HCT116 (cell line): ENCODE data around the gene ATP8B3. TPM values are rescaled to one million over a fixed set of nuclear protein-coding genes. Genes with fewer than 3 reads are reported as not detected.

Experiments
- ATAC-seq: fragments of 200-7000 bp; cut with Tn5 transposase; 2 replicates; pipeline ENCODE4 v1.9.1; 2020; ENCODE audit warnings: mild to moderate bottlenecking, moderate library complexity
- BruUV-seq: library from RNA; stranded (reverse); fragments of 400-500 nt; replicated peaks from 2 replicates; lab custom pipeline; 2021; lab: Mats Ljungman, UMichigan
- CTCF ChIA-PET: fragments of 300-600 bp; sonication (Branson Sonifier 250); formaldehyde crosslinking; loops from one replicate; lab custom pipeline; 2021; ENCODE audit warnings: antibody characterized with exemption; lab: Charles Lee
- POLR2A ChIA-PET: fragments of 300-600, 350-600 bp; sonication (Branson Sonifier 250); formaldehyde crosslinking; loops from one replicate; lab custom pipeline; 2021; ENCODE audit warnings: antibody characterized with exemption; lab: Charles Lee
- RAD21 ChIA-PET, 2 experiments: fragments of 300-600 bp; sonication (Branson Sonifier 250); formaldehyde crosslinking; loops; one replicate each; lab custom pipeline; 2023; ENCODE audit warnings: low total read pairs in 2 of 2; ENCODE audit not compliant: uncharacterized antibody in 2 of 2, unreplicated experiment in 2 of 2, low non-redundant PET in 1 of 2; lab: Charles Lee
- DNase-seq: peaks from one replicate; pipeline ENCODE4 v3.0.0-alpha.2; 2010; ENCODE audit warnings: low read depth, low spot score
- H2AFZ ChIP-seq: fragments of 200-600 bp; shearing (Covaris generic), sonication (generic); 2 replicates; pipeline ENCODE4 v1.6.1; 2017; ENCODE audit warnings: low read depth, mixed run types, mixed read lengths, antibody characterized with exemption, low read length; ENCODE audit not compliant: poor library complexity, severe bottlenecking
- H3K27ac ChIP-seq: 2 replicates; pipeline ENCODE4 v1.5.1; 2012; ENCODE audit warnings: low read depth, low read length
- H3K27me3 ChIP-seq: fragments of 200-600 bp; sonication (generic); 2 replicates; pipeline ENCODE4 v1.6.1; 2016; ENCODE audit warnings: mixed run types, low read length, mixed read lengths; ENCODE audit not compliant: insufficient read depth
- H3K36me3 ChIP-seq, 2 experiments: fragments of 200-500 bp in 1 of 2; fragments of 200-600 bp in 1 of 2; sonication (Bioruptor generic) in 1 of 2; sonication (generic) in 1 of 2; 2 replicates each; pipeline versions ENCODE4 v1.5.1 to v1.6.1; 2014 to 2016; ENCODE audit warnings: low read length in 2 of 2, inconsistent platforms in 1 of 2, mixed read lengths in 1 of 2, mixed run types in 1 of 2; ENCODE audit not compliant: insufficient read depth in 2 of 2, control insufficient read depth in 1 of 2
- H3K4me1 ChIP-seq, 2 experiments: fragments of 200-600 bp in 1 of 2; sonication (generic) in 1 of 2; 2 replicates each; pipeline versions ENCODE4 v1.5.1 to v1.6.1; 2012 to 2017; ENCODE audit warnings: low read length in 2 of 2, inconsistent platforms in 1 of 2, mild to moderate bottlenecking in 1 of 2, mixed read lengths in 1 of 2, mixed run types in 1 of 2, moderate library complexity in 1 of 2; ENCODE audit not compliant: insufficient read depth in 2 of 2, control insufficient read depth in 1 of 2
- H3K4me2 ChIP-seq: fragments of 200-600 bp; sonication (generic); 2 replicates; pipeline ENCODE4 v1.6.1; 2017; ENCODE audit warnings: mixed run types, low read length, mixed read lengths
- H3K4me3 ChIP-seq, 2 experiments: fragments of 200-600 bp in 1 of 2; sonication (generic) in 1 of 2; replicated peaks in 1 of 2; 2 replicates each; pipeline ENCODE4 v1.5.1; 2011 to 2016; ENCODE audit warnings: low read length in 2 of 2, control low read depth in 1 of 2, low read depth in 1 of 2, mild to moderate bottlenecking in 1 of 2, mixed read lengths in 1 of 2, mixed run types in 1 of 2
- H3K79me2 ChIP-seq: fragments of 200-600 bp; sonication (generic); 2 replicates; pipeline ENCODE4 v1.6.1; 2017; ENCODE audit warnings: mild to moderate bottlenecking, mixed run types, low read length, moderate library complexity, mixed read lengths; ENCODE audit not compliant: insufficient read depth
- H3K9ac ChIP-seq: fragments of 200-600 bp; sonication (generic); 2 replicates; pipeline ENCODE4 v1.6.1; 2016; ENCODE audit warnings: low read length, mixed read lengths
- H3K9me2 ChIP-seq: fragments of 200-600 bp; sonication (generic), shearing (Covaris generic); 2 replicates; pipeline ENCODE4 v1.6.1; 2017; ENCODE audit warnings: mixed run types, mild to moderate bottlenecking, moderate library complexity; ENCODE audit not compliant: insufficient read depth
- H3K9me3 ChIP-seq, 2 experiments: fragments of 200-500 bp in 1 of 2; fragments of 200-600 bp in 1 of 2; sonication (Bioruptor generic) in 1 of 2; sonication (generic) in 1 of 2; 2 replicates each; pipeline ENCODE4 v1.6.1; 2014 to 2017; ENCODE audit warnings: low read length in 2 of 2, mixed read lengths in 2 of 2, inconsistent platforms in 1 of 2, low read depth in 1 of 2, mild to moderate bottlenecking in 1 of 2, mixed run types in 1 of 2, moderate library complexity in 1 of 2; ENCODE audit not compliant: control insufficient read depth in 1 of 2, insufficient read depth in 1 of 2
- H4K20me1 ChIP-seq: fragments of 200-600 bp; sonication (generic), shearing (Covaris generic); 2 replicates; pipeline ENCODE4 v1.6.1; 2017; ENCODE audit warnings: mixed run types, mild to moderate bottlenecking, moderate library complexity; ENCODE audit not compliant: insufficient read depth
- CEBPB ChIP-seq: IDR thresholded peaks from 2 replicates; pipeline ENCODE4 v1.6.1; 2012; ENCODE audit warnings: low read depth
- EGR1 ChIP-seq: IDR thresholded peaks from 2 replicates; pipeline ENCODE4 v1.6.1; 2012; ENCODE audit warnings: low read depth
- EZH2 ChIP-seq: fragments of 200-600 bp; sonication (generic); IDR thresholded peaks from 2 replicates; pipeline ENCODE4 v1.6.1; 2017; ENCODE audit warnings: antibody characterized with exemption, mixed run types
- EZH2phosphoT487 ChIP-seq: fragments of 200-600 bp; IDR thresholded peaks from 2 replicates; pipeline ENCODE4 v1.6.1; 2018; ENCODE audit warnings: antibody characterized with exemption, borderline replicate concordance
- MAX ChIP-seq: IDR thresholded peaks from 2 replicates; pipeline ENCODE4 v1.6.1; 2012
- SP1 ChIP-seq: IDR thresholded peaks from 2 replicates; pipeline ENCODE4 v1.6.1; 2012; ENCODE audit warnings: low read depth
- YY1 ChIP-seq: IDR thresholded peaks from 2 replicates; pipeline ENCODE4 v1.6.1; 2011; ENCODE audit warnings: low read length, low read depth, moderate library complexity, mild to moderate bottlenecking; ENCODE audit not compliant: insufficient replicate concordance; ENCODE audit errors: extremely low read depth
- ZFX ChIP-seq: fragments of 450-650 bp; IDR thresholded peaks from 2 replicates; pipeline ENCODE4 v1.6.1; 2017
- intact Hi-C: fragments of 100-400 bp; cut with micrococcal nuclease; formaldehyde crosslinking; loops from 2 replicates; pipeline ENCODE4 v1.10.0; 2022
- total RNA-seq: library from RNA; stranded (reverse); gene quantifications from one replicate; pipeline ENCODE4 v1.2.1, GENCODE V29; 2021; ENCODE audit not compliant: unreplicated experiment

ATP8B3 gene
- total RNA-seq, 1 experiment from 2014 or later = 17.0 TPM

DNA sequence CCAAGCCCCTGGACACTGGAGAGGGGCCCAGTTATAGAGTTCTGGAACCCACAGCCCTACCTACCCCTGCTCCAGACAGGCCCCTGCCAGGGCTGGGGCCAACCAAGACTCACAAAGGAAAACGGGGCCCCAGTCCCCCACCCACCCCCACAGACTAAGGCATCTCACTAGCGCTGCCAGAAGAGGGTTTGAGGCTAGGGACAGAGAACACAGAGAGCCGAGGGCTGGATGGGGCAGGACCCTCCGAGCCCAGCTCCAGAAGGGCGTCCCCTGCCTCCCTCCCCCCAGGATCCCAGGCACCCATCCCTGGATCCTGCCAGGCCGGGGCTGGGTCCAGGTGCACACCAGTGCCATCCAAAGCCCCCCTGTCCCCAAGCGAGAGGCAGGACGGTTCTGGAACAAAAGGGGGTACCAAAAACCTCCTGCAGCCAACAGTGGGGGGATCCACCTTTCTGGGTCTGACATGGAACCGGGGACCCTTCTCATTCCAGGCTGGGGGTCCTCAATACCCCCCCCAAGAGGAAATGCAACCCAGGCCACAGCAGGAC, 40.6 kb upstream of the ATP8B3 start:
- no peaks in the 10 kb centered on the region for H3K9me3 ChIP-seq
- no peak for DNase-seq
- peaks cover 53 to 67% of the 10 kb centered on the region in 2 experiments for H3K4me1 ChIP-seq
- H2AFZ ChIP-seq = no peak overlapping the region
- intact Hi-C loops = no loop called here
- peak overlapping the region; percentile 88 for H3K27ac ChIP-seq
- TF ChIP-seq ZFX = no peak
- no peak for TF ChIP-seq CEBPB
- TF ChIP-seq EZH2phosphoT487 = no peak
- no peak for TF ChIP-seq YY1
- TF ChIP-seq EGR1 = no peak
- no peak for TF ChIP-seq EZH2
- no peak for TF ChIP-seq SP1
- no peak for TF ChIP-seq MAX
- TF ChIP-seq, all 23 proteins: peak for 0
- ChIA-PET CTCF (interaction anchor here (0.7 kb wide), 1 partner anchor 9 kb away, joined by 3 read pairs; no protein-coding TSS in a partner anchor), RAD21 (interaction anchor here in 1 of 2 experiments (0.6 kb wide), 1 partner anchor 80 kb away, joined by 4 read pairs; no protein-coding TSS in a partner anchor), POLR2A (no interaction called here)
- no peaks in the 10 kb centered on the region for H3K27me3 ChIP-seq
- no peak for ATAC-seq
- H4K20me1 ChIP-seq = peaks cover 7% of the 10 kb centered on the region; the same call in 1 of the 2 replicates
- peaks cover 71% of the 10 kb centered on the region for H3K79me2 ChIP-seq
- no TSS peak for BruUV-seq
- peaks cover 0 to 7% of the 10 kb centered on the region in 2 experiments; a peak in 1 of 4 replicates for H3K36me3 ChIP-seq
- no peak overlapping the region for H3K4me3 ChIP-seq
- H3K4me2 ChIP-seq = peak overlapping the region; percentile 83
- H3K9ac ChIP-seq = peak overlapping the region; percentile 47; the same call in 1 of the 2 replicates
- no peaks in the 10 kb centered on the region for H3K9me2 ChIP-seq
